Epithelial cell of proximal tubule (primary cell): ENCODE results near the gene KLHL21. TPM values are rescaled to one million over a fixed set of nuclear protein-coding genes. Genes with fewer than 3 reads are reported as not detected.

Experiments
- DNase-seq: peaks from one replicate; pipeline ENCODE4 v3.0.0-alpha.2; 2011; ENCODE audit warnings: low read depth
- H3K4me3 ChIP-seq: 2 replicates; pipeline ENCODE4 v1.5.1; 2011; ENCODE audit warnings: low read depth, mild to moderate bottlenecking, low read length
- total RNA-seq: library from RNA; depleted of rRNA; stranded (reverse); fragments of >200 nt; gene quantifications from 2 replicates; pipeline ENCODE4 v1.2.3, GENCODE V29; 2015
- TF ChIP-seq, protein P1 (sequence below): conservative IDR thresholded peaks from 2 replicates; pipeline ENCODE4 v1.5.1; 2012; ENCODE audit warnings: low read depth, mild to moderate bottlenecking, low read length

KLHL21 gene
- total RNA-seq, 1 donor from 2014 or later: 28.1 TPM

GRCh38 chr1:6631058-6631457 lies 28.4 kb upstream of the KLHL21 start:
- TF ChIP-seq, protein P1, sequence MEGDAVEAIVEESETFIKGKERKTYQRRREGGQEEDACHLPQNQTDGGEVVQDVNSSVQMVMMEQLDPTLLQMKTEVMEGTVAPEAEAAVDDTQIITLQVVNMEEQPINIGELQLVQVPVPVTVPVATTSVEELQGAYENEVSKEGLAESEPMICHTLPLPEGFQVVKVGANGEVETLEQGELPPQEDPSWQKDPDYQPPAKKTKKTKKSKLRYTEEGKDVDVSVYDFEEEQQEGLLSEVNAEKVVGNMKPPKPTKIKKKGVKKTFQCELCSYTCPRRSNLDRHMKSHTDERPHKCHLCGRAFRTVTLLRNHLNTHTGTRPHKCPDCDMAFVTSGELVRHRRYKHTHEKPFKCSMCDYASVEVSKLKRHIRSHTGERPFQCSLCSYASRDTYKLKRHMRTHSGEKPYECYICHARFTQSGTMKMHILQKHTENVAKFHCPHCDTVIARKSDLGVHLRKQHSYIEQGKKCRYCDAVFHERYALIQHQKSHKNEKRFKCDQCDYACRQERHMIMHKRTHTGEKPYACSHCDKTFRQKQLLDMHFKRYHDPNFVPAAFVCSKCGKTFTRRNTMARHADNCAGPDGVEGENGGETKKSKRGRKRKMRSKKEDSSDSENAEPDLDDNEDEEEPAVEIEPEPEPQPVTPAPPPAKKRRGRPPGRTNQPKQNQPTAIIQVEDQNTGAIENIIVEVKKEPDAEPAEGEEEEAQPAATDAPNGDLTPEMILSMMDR: no peak
- DNase-seq: no peak
- no peak overlapping the region for H3K4me3 ChIP-seq

DNA sequence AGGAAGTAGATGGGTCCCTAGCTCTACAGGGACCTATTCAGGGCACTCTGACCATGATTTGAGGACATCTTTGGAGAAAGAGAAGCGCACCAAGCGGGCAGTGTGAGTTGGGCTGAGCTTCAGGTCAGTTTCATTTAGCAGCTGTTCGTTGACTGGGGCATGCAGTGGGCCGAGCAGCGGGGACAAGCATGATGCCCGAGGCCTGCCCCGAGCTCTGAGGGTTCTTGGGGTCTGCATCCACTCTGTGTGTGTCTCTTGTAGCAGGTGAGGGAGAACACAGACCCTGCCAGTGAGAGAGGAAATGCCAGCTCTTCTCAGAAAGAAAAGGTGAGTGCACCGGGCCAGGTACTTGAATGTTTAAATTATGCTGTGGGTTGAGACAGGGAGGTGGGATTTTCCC lies 27.4 kb upstream of the KLHL21 start:
- no peak overlapping the region for H3K4me3 ChIP-seq
- DNase-seq: no peak
- TF ChIP-seq, protein P1: no peak

DNA sequence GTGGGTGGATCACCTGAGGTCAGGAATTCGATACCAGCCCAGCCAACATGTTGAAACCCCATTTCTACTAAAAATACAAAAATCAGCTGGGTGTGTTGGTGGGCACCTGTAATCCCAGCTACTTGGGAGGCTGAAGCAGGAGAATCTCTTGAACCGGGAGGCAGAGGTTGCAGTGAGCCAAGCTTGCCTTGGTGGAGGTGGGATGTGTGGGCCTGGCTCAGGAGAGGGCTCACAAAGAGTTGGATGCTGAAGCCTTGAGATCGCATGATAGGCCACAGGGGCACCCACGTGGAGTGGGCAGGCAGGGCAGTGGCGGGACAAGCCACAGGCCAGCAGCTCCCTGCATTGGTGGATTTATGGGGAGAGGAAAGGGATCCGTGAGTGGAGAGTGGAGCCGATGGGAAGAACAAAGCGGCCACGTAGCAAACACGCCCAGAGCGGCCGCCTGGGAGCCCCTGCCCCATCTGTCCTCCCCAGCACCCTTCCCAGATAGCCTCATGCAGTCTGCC lies 26.4 kb upstream of the KLHL21 start:
- TF ChIP-seq, protein P1: no peak
- DNase-seq: no peak
- no peak overlapping the region for H3K4me3 ChIP-seq

DNA sequence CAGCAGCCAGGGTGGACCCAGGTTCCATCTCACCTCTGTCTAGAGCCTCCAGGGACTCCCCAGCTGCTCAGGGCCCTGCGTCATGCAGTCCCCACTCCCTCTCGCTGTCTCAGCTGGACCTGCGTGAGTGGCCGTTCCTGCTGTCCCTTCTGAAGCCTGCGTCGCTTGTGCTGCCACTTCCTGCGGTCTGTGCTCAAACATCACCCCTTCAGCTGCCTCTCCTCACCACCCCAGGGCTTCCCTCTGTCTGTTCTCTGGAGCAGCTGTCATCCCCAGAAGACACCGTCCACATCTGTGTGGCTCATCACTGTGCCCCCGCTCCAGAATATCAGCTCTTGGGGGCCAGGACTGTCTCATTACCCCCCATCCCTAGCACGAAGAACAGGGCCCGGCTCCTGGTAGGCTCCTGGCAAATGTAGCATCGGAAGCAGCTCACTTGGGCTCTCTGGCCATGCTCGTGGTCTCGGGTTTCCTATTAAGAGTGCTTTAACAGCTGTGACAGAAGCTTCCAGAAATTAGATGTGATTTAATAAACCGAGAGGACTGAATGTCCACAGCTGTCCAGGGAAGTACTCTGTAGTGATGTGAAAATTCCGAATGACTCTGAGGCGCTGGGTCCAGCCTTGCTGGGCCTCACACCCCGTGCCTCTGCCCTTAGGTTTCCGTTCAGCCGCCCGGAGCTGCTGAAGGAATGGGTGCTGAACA lies 25.3 kb upstream of the KLHL21 start:
- TF ChIP-seq, protein P1: no peak
- DNase-seq: no peak
- H3K4me3 ChIP-seq: no peak overlapping the region

GRCh38 chr1:6627031-6627430 lies 24.4 kb upstream of the KLHL21 start:
- DNase-seq: no peak
- TF ChIP-seq, protein P1: no peak
- no peak overlapping the region for H3K4me3 ChIP-seq

GRCh38 chr1:6625584-6626149 lies 23.0 kb upstream of the KLHL21 start:
- TF ChIP-seq, protein P1: no peak
- no peak for DNase-seq

More at GRCh38 chr1:6625584-6626149, 23.0 kb upstream of the KLHL21 start:
- peak overlapping the region; percentile 74 for H3K4me3 ChIP-seq
